Measurements from ENCODE around the gene SLX9. TPM values are rescaled to one million over a fixed set of nuclear protein-coding genes. Genes with fewer than 3 reads are reported as not detected.
A peak's percentile ranks its signal among the peaks of the same experiment; 100 is the strongest.

The SLX9 gene
- total RNA-seq, 1 experiment from 2014 or later, result 58.7 TPM

DNA sequence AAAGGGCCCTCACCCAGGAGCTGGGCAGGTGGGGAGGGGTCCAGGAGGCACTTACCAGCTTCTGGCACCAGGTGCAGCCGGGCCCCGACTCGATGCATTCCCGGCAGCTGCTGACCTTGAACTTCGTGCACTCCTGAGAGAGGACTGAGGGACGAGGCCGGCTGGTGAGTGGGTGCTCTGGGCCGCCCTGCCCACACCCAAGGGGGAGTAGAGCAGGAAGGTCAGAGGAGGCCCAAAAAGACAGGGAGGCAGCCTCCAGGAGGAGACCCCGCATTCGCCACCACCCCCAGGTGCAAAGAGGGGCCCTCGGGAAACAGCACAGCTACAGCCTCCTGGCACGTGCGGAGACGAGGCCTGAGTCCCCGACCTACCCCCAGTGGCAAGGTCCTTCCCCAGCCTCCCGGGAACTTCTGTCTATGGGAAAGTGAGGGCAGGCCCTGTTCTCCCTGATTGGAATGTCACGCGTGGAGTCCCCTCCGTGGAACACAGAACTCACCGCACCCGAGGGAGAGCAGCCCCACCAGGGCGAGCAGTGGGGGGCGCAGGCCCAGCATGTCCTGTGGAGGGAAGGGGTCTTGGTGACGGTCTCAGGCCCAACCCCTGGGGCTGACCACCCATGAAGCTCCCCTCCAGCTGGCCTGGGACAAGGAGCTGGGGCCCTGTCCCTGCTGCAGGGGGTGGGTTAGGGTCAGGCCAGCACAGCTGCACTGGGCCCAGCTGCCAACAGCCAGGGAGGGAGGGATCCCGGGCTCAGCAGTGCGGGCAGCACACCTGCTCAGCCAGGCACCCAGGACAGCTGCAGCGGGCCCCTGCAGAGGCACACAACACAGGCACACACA lies 29.4 kb upstream of the SLX9 start:
- Mint-ChIP-seq H3K27me3 (ENCODE audit: insufficient read depth, unreplicated experiment) (no peaks in the 10 kb centered on the region), H3K9me3 (ENCODE audit: unreplicated experiment) (no peaks in the 10 kb centered on the region), H3K4me3 (ENCODE audit: unreplicated experiment) (peak overlapping the region; percentile 42), H3K27ac (ENCODE audit: low read depth, unreplicated experiment) (no peak overlapping the region), H3K36me3 (ENCODE audit: insufficient read depth, unreplicated experiment) (no peaks in the 10 kb centered on the region), H3K4me1 (ENCODE audit: insufficient read depth, unreplicated experiment) (peaks cover 30% of the 10 kb centered on the region)
- BruUV-seq (replicated peaks), result no TSS peak
- no peak for DNase-seq (ENCODE audit: unreplicated experiment)
- ChIA-PET POLR2A (interaction anchor here (0.6 to 1.9 kb wide), 8 partner anchors 20 to 219 kb away, joined by 3 to 24 read pairs (median 6); partner anchors contain the start of genes PTTG1IP and UBE2G2), CTCF (interaction anchor here (0.6 to 5.1 kb wide), 11 partner anchors 13 to 200 kb away, joined by 3 to 48 read pairs (median 4); partner anchors contain the start of gene UBE2G2)
- TF ChIP-seq, protein P1, sequence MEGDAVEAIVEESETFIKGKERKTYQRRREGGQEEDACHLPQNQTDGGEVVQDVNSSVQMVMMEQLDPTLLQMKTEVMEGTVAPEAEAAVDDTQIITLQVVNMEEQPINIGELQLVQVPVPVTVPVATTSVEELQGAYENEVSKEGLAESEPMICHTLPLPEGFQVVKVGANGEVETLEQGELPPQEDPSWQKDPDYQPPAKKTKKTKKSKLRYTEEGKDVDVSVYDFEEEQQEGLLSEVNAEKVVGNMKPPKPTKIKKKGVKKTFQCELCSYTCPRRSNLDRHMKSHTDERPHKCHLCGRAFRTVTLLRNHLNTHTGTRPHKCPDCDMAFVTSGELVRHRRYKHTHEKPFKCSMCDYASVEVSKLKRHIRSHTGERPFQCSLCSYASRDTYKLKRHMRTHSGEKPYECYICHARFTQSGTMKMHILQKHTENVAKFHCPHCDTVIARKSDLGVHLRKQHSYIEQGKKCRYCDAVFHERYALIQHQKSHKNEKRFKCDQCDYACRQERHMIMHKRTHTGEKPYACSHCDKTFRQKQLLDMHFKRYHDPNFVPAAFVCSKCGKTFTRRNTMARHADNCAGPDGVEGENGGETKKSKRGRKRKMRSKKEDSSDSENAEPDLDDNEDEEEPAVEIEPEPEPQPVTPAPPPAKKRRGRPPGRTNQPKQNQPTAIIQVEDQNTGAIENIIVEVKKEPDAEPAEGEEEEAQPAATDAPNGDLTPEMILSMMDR (IDR thresholded peaks at IDR 0.05; ENCODE audit: unreplicated experiment), result no peak
- intact Hi-C loops (cut with micrococcal nuclease), result loop anchor here (1.0 to 2.0 kb wide), 4 partner anchors 18 to 109 kb away; partner anchors contain the start of genes PTTG1IP and UBE2G2

DNA sequence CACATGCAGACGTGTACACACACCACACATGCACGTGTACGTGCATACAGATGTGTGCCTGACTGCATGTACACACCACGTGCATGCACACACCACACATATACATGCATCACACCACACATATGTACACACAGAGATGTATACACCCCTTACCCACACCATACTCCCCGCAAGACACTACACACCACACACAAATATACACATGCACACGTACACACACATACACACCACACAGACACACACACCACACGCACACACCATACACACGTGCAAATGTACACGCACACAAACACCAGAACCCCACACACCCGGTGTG lies 28.8 kb upstream of the SLX9 start:
- Mint-ChIP-seq H3K36me3 (ENCODE audit: insufficient read depth, unreplicated experiment) (no peaks in the 10 kb centered on the region), H3K4me3 (ENCODE audit: unreplicated experiment) (peak overlapping the region; percentile 42), H3K27me3 (ENCODE audit: insufficient read depth, unreplicated experiment) (no peaks in the 10 kb centered on the region), H3K4me1 (ENCODE audit: insufficient read depth, unreplicated experiment) (peaks cover 32% of the 10 kb centered on the region), H3K9me3 (ENCODE audit: unreplicated experiment) (no peaks in the 10 kb centered on the region), H3K27ac (ENCODE audit: low read depth, unreplicated experiment) (peak overlapping the region; percentile 1)
- BruUV-seq (replicated peaks), result no TSS peak
- no peak for DNase-seq (ENCODE audit: unreplicated experiment)
- TF ChIP-seq, protein P1 (IDR thresholded peaks at IDR 0.05; ENCODE audit: unreplicated experiment), result no peak
- POLR2A ChIA-PET, result interaction anchor here (0.6 to 1.9 kb wide), 9 partner anchors 15 to 219 kb away, joined by 4 to 24 read pairs (median 6); partner anchors contain the start of genes PTTG1IP, SLX9 and UBE2G2
- intact Hi-C loops (cut with micrococcal nuclease), result loop anchor here (1.0 to 2.0 kb wide), 4 partner anchors 19 to 110 kb away; partner anchors contain the start of genes PTTG1IP and UBE2G2
- CTCF ChIA-PET, result interaction anchor here (0.5 to 5.1 kb wide), 12 partner anchors 14 to 471 kb away, joined by 3 to 48 read pairs (median 4); partner anchors contain the start of gene UBE2G2

DNA sequence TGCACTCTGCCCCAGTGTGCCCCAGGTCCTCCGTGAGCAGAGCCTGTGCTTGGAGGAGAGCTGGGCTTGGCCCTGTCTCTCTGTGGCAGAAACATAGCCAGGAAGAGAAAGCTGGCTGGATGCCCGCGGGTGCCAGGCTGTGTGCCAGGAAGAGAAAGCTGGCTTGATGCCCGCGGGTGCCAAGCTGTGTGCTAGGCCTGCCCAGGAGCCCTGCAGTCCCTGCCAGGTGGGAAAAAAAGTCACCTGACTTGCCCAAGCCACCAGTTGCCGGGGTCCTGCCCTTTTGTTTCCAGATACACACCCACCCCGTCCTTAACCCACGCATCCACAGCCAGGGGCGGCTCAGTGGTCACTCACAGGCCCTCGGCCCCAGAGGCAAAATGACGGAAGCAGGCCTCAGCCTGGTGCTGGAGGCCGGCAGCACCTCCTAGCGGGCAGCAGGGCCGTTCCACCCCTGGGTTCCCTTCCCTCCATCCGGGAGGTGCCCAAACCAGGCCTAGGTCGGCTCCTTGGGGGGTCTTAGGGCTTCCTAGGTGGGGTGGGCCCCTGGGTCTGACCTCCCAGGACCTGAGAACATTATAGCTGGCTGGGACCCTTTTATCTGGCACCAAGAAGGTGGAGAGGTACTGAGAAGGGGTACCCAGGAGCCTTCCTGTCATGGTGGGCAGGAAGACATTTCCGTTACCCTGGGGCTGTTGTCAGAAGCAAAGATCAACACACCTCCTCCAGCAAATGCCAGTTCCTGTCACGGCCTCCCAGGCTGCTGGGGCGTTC lies 28.3 kb upstream of the SLX9 start:
- Mint-ChIP-seq H3K9me3 (ENCODE audit: unreplicated experiment) (no peaks in the 10 kb centered on the region), H3K27me3 (ENCODE audit: insufficient read depth, unreplicated experiment) (no peaks in the 10 kb centered on the region), H3K36me3 (ENCODE audit: insufficient read depth, unreplicated experiment) (no peaks in the 10 kb centered on the region), H3K4me1 (ENCODE audit: insufficient read depth, unreplicated experiment) (peaks cover 37% of the 10 kb centered on the region), H3K27ac (ENCODE audit: low read depth, unreplicated experiment) (peak overlapping the region; percentile 1), H3K4me3 (ENCODE audit: unreplicated experiment) (peak overlapping the region; percentile 42)
- peak; percentile 93 for DNase-seq (ENCODE audit: unreplicated experiment)
- POLR2A ChIA-PET, result interaction anchor here (0.6 to 1.9 kb wide), 9 partner anchors 15 to 218 kb away, joined by 4 to 24 read pairs (median 6); partner anchors contain the start of genes PTTG1IP, SLX9 and UBE2G2
- TF ChIP-seq, protein P1 (IDR thresholded peaks at IDR 0.05; ENCODE audit: unreplicated experiment), result peak; percentile 87
- intact Hi-C loops (cut with micrococcal nuclease), result loop anchor here (1.0 to 2.0 kb wide), 4 partner anchors 19 to 110 kb away; partner anchors contain the start of genes PTTG1IP and UBE2G2
- BruUV-seq (replicated peaks), result no TSS peak
- CTCF ChIA-PET, result interaction anchor here (0.5 to 5.1 kb wide), 15 partner anchors 14 to 471 kb away, joined by 3 to 48 read pairs (median 4); partner anchors contain the start of genes PTTG1IP and UBE2G2

Measured in MCF 10A (cell line).